ENCODE results near the gene PLD5.
"Not testable (repeated sequence)": the region's sequence is repeated elsewhere in the genome, so short reads cannot be mapped to it uniquely, and the experiment has no call there.

PLD5 gene

GRCh38 chr1:242184955-242185354 is 339.5 kb downstream of the PLD5 start:
- no peak for DNase-seq (ENCODE audit: insufficient read length, low spot score)
- no peak for TF ChIP-seq POLR2A (IDR thresholded peaks at IDR 0.05; ENCODE audit: low read depth, low read length)
- no peak for FAIRE-seq

DNA sequence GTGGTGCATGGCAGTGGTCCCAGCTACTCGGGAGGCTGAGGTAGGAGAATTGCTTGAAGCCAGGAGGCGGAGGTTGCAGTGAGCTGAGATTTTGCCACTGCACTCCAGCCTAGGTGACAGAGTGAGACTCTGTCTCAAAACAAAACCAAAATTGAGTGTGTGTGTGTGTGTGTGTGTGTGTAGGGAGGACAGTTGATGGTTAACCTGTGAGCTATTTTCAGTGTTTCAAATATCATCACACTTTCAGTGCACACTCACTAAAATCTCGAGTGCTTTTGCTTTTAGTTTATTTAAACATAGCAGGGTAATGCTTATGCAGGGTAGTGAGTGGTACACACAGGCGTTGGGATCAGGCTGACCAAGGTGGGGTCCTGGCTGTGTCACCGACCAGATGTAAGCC is 344.7 kb downstream of the PLD5 start:
- FAIRE-seq; DNase-seq (ENCODE audit: insufficient read length, low spot score): not testable (repeated sequence)

GRCh38 chr1:242178924-242179708 is 345.4 kb downstream of the PLD5 start:
- DNase-seq (ENCODE audit: insufficient read length, low spot score): no peak
- FAIRE-seq: no peak
- TF ChIP-seq POLR2A (IDR thresholded peaks at IDR 0.05; ENCODE audit: low read depth, low read length): no peak

GRCh38 chr1:242178436-242178835 is 346.1 kb downstream of the PLD5 start:
- FAIRE-seq: no peak
- DNase-seq (ENCODE audit: insufficient read length, low spot score): no peak
- no peak for TF ChIP-seq POLR2A (IDR thresholded peaks at IDR 0.05; ENCODE audit: low read depth, low read length)

DNA sequence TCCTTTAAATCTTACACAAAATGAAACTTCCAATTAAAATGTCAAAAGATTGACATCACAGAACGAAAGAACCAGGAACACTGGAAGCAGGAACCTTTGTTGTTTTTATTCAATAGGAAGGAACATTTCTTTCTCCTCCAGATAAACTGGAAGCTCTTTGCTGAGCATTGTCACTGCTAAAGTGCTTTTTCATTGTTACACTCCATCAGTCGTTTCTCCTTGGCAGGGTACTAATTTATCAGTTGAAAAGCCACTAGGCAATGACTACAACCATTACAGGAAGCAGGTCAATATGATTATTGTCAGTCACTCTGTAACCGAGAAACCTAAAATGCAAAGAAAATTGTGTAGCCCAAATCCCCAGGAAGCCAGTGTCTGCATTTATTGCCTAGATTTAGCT is 362.4 kb downstream of the PLD5 start:
- DNase-seq (ENCODE audit: insufficient read length, low spot score) (no peak), FAIRE-seq (no peak)
- TF ChIP-seq POLR2A (IDR thresholded peaks at IDR 0.05; ENCODE audit: low read depth, low read length): no peak

- no peak for TF ChIP-seq POLR2A (IDR thresholded peaks at IDR 0.05; ENCODE audit: low read depth, low read length)
- FAIRE-seq (no peak), DNase-seq (ENCODE audit: insufficient read length, low spot score) (no peak)
Measured at GRCh38 chr1:242147096-242147976, 377.2 kb downstream of the PLD5 start.

- TF ChIP-seq POLR2A (IDR thresholded peaks at IDR 0.05; ENCODE audit: low read depth, low read length): no peak
- no peak for DNase-seq (ENCODE audit: insufficient read length, low spot score)
- FAIRE-seq: no peak
Measured at GRCh38 chr1:242146652-242147051, 377.8 kb downstream of the PLD5 start.

DNA sequence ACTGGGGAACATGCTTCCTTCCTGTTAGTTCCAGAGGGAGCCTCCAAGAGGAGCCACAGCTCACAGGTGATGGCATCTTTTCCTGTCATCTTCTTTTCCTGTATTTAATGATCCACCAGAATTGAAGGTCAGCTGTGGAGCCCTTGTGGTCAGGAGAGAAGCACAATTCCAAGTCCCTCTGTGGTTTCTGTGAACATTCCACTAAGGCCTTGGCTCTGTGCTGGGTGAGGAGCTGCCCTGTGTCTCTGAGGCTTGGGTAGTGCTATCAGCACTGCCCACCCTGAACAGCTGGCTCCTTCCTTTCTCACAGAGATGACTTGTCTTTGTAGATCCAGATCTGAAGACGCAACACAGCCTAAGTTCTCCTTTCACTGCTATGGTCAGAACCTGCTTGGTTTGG is 383.7 kb downstream of the PLD5 start:
- no peak for FAIRE-seq
- TF ChIP-seq POLR2A (IDR thresholded peaks at IDR 0.05; ENCODE audit: low read depth, low read length): no peak
- no peak for DNase-seq (ENCODE audit: insufficient read length, low spot score)

DNA sequence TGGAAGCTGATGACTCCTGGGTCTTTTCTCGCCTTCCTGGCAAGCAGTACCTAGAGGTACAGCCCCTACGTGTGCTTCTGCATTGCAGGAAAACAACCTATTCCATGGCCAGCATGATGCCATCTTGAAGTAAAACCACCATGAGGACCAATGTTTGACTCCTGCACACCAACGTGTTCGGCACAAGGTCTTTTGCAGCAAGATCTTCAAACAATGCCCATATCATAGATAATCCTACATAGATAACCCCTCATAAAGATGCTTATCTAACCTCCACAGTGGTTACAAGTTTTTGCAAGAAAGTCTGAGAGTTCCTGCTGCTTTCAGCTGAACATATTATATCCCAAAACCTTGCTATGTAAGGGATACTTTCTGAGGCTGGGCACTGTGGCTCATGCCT is 384.5 kb downstream of the PLD5 start:
- FAIRE-seq: no peak
- TF ChIP-seq POLR2A (IDR thresholded peaks at IDR 0.05; ENCODE audit: low read depth, low read length): no peak

GRCh38 chr1:242139442-242139841 is 385.1 kb downstream of the PLD5 start:
- DNase-seq (ENCODE audit: insufficient read length, low spot score): no peak
- TF ChIP-seq POLR2A (IDR thresholded peaks at IDR 0.05; ENCODE audit: low read depth, low read length): no peak
- no peak for FAIRE-seq

More for the DNA sequence above, 384.5 kb downstream of the PLD5 start:
- DNase-seq (ENCODE audit: insufficient read length, low spot score): no peak

- no peak for DNase-seq (ENCODE audit: insufficient read length, low spot score)
- TF ChIP-seq POLR2A (IDR thresholded peaks at IDR 0.05; ENCODE audit: low read depth, low read length): no peak
- FAIRE-seq: no peak
Measured at GRCh38 chr1:242133796-242134195, 390.7 kb downstream of the PLD5 start.

DNA sequence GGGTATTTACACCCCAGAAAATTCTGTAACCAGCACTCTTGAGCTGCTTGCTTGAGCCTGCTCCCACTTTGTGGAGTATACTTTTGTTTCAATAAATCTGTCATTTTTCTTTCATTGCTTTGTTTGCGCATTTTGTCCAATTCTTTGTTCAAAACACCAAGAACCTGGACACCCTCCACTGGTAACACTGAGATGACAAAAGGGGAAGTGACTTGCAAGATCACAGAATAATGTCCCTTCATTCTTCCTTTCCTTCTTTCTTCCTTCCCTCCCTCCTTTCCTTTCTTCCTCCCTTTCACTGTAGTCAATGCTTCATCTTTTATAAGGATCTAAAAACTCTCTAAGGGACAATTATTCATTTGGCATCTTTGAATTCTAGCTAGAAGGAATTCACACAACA is 391.1 kb downstream of the PLD5 start:
- FAIRE-seq: no peak
- no peak for TF ChIP-seq POLR2A (IDR thresholded peaks at IDR 0.05; ENCODE audit: low read depth, low read length)
- no peak for DNase-seq (ENCODE audit: insufficient read length, low spot score)

DNA sequence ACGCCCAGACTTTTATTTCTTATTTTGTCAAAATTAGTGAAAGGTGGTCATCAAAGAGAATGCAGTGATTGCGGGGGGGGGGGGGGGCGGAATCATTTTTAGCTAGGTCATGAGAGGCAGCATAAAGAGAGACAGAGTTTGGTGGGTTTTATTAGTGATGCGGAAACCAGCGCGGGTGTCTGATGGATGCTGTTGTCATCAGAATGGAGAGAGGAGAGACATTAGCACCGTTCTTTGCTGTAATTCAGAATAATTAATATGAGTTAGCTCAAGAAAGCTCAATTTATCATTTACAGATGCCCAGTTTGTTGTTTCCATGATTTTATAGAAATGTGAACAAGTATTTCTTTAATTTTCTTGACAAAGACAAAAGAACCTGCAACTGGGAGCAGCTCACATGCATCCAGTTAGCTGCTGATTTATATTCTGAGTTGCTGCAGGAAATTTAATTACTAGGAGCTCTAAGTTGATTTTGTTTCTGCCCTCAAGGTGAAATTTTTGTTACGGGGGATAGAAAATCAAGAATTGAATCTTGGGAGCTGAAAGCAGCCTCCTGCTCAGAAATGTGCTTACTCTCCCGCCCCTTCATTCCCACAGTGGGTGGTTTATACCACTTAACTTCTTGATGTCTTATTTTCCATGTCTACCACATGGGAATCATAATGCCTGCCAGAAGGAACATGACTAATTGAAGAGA is 392.2 kb downstream of the PLD5 start:
- no peak for TF ChIP-seq POLR2A (IDR thresholded peaks at IDR 0.05; ENCODE audit: low read depth, low read length)
- FAIRE-seq (no peak), DNase-seq (ENCODE audit: insufficient read length, low spot score) (no peak)

GRCh38 chr1:242128951-242129502 is 395.5 kb downstream of the PLD5 start:
- peak; percentile 16 for DNase-seq (ENCODE audit: insufficient read length, low spot score)
- FAIRE-seq: peak; percentile 27
- no peak for TF ChIP-seq POLR2A (IDR thresholded peaks at IDR 0.05; ENCODE audit: low read depth, low read length)

All from H54 (cell line).